RKO (cell line): ENCODE measurements around the gene NT5C1B.

ENCODE experiments used
- DNase-seq: peaks from one replicate; pipeline ENCODE4 v3.0.0-alpha.2; 2016; ENCODE audit warnings: low spot score

NT5C1B gene

GRCh38 chr2:18514526-18515461 is 74.6 kb downstream of the NT5C1B start:
- no peak for DNase-seq
